Gastroesophageal sphincter (tissue), 4 donors: Measurements from ENCODE around the gene CHMP5. TPM values are rescaled to one million over a fixed set of nuclear protein-coding genes. Genes with fewer than 3 reads are reported as not detected.

Experiments used
- ATAC-seq: fragments of 150-250 bp; one replicate; pipeline ENCODE4 v1.9.1; 2016; ENCODE audit warnings: mild to moderate bottlenecking, moderate library complexity
- H3K27ac ChIP-seq, 4 donors: fragments of 200-600 bp; sonication (generic) in 3 of 4; 1 replicate in 3 of 4; 2 replicates in 1 of 4; pipeline ENCODE4 v1.5.1; 2016 to 2019
- H3K27me3 ChIP-seq: fragments of 200-600 bp; sonication (generic); one replicate; pipeline ENCODE4 v1.5.1; 2019
- H3K36me3 ChIP-seq, 2 donors: fragments of 200-600 bp; sonication (generic); one replicate each; pipeline ENCODE4 v1.5.1; 2019; ENCODE audit warnings: control low read depth in 1 of 2
- H3K4me1 ChIP-seq, 3 donors: fragments of 200-600 bp; sonication (generic); 1 replicate in 2 of 3; 2 replicates in 1 of 3; pipeline ENCODE4 v1.5.1; 2016 to 2019; ENCODE audit warnings: control low read depth in 2 of 3
- H3K4me3 ChIP-seq, 2 donors: fragments of 200-600 bp; sonication (generic); one replicate each; pipeline ENCODE4 v1.5.1; 2019; ENCODE audit warnings: mild to moderate bottlenecking in 1 of 2, moderate library complexity in 1 of 2
- H3K9me3 ChIP-seq, 3 donors: fragments of 200-600 bp; sonication (generic); one replicate each; pipeline ENCODE4 v1.5.1; 2017 to 2019; ENCODE audit warnings: control low read depth in 2 of 3
- EP300 ChIP-seq: sonication (generic); formaldehyde crosslinking; IDR thresholded peaks from one replicate; pipeline ENCODE4 v1.6.1; 2017; ENCODE audit warnings: antibody characterized with exemption, mild to moderate bottlenecking
- POLR2A ChIP-seq, 2 donors: fragments of 450-650 bp; IDR thresholded peaks; one replicate each; pipeline ENCODE4 v1.6.1; 2017; ENCODE audit warnings: antibody characterized with exemption in 2 of 2, mild to moderate bottlenecking in 2 of 2, moderate library complexity in 1 of 2
- POLR2AphosphoS5 ChIP-seq: sonication (generic); formaldehyde crosslinking; IDR thresholded peaks from one replicate; pipeline ENCODE4 v1.6.1; 2017; ENCODE audit warnings: antibody characterized with exemption
- WGBS, 2 donors: methylation state at CpG; one replicate each; pipeline ENCODE4 v1.1.5; 2018; ENCODE audit warnings: low coverage in 1 of 2; 5-methylcytosine and 5-hydroxymethylcytosine counted together
- total RNA-seq, 4 donors: library from RNA; depleted of rRNA; stranded (reverse); fragments of >200 nt; gene quantifications; one replicate each; pipeline ENCODE4 v1.1.0, GENCODE V29; 2016
- TF ChIP-seq, protein P1 (sequence below), 4 experiments: fragments of 200-600 bp in 2 of 4; fragments of 450-650 bp in 2 of 4; sonication (generic) in 1 of 4; IDR thresholded peaks; one replicate each; pipeline ENCODE4 v1.5.1; 2017 to 2019; ENCODE audit warnings: antibody characterized with exemption in 4 of 4, mild to moderate bottlenecking in 2 of 4, moderate library complexity in 2 of 4

Gene CHMP5
- total RNA-seq, 4 donors from 2014 or later = 45.6 to 89.0 (median 59.3) TPM

DNA sequence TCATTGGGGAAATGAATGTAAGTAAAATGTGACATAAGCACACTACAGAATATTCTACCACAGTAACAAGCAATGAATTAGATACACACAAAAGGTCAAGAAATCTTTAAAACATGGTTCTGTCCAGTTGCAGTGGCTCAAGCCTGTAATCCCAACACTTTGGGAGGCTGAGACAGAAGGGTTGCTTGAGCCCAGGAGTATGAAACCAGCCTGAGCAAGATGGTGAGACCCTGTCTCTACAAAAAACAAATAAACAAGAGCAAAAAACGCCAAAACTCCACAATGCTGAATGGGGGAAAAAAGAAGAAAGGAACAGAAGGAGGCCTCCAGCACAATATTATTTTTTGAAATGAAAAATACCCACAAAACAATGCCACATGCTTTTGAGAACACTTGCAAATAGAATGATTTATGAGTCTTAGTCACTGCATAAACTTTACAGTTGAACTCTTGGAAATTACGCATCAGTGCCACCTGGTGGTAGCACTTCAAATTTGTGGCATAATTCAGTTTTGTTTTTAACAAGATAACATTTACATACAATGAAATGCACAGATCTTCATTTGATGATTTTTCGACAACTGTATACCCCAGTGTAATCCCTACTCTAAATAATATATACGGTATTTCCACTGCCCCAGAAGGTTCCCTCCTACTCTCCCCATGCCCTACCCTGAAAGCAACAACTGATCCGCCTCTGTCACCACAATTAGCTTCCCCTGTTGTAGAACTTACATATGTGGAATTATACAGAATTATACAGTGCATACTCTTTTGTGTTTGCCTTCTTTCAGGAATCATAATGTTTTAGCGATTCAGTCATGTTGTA lies 39.3 kb upstream of the CHMP5 start:
- ATAC-seq = peak; percentile 40
- TF ChIP-seq, protein P1, sequence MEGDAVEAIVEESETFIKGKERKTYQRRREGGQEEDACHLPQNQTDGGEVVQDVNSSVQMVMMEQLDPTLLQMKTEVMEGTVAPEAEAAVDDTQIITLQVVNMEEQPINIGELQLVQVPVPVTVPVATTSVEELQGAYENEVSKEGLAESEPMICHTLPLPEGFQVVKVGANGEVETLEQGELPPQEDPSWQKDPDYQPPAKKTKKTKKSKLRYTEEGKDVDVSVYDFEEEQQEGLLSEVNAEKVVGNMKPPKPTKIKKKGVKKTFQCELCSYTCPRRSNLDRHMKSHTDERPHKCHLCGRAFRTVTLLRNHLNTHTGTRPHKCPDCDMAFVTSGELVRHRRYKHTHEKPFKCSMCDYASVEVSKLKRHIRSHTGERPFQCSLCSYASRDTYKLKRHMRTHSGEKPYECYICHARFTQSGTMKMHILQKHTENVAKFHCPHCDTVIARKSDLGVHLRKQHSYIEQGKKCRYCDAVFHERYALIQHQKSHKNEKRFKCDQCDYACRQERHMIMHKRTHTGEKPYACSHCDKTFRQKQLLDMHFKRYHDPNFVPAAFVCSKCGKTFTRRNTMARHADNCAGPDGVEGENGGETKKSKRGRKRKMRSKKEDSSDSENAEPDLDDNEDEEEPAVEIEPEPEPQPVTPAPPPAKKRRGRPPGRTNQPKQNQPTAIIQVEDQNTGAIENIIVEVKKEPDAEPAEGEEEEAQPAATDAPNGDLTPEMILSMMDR (IDR thresholded peaks at IDR 0.05) = peak; percentile 79 to 95 (median 88)
- TF ChIP-seq POLR2A (IDR thresholded peaks at IDR 0.05) (no peak), POLR2AphosphoS5 (peak; percentile 54), EP300 (no peak)
- 21 to 32% methylated on average over 6 of the region's 6 CpGs for WGBS, 2 donors

DNA sequence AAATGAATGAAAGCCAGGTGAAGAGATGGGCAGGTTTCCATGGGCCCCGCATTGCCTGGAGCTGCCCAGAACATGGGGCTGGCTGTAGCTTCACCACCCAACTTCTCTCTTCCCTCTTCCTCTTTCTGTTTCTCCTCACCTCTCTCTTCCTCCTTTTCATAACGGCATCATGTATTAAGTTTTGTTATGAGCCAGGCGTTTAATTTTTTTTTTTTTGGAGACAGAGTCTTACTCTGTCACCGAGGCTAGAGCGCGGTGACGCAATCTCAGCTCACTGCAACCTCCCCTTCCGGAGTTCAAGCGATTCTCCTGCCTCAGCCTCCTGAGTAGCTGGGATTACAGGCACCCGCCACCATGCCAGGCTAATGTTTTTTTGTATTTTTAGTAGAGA lies 37.8 kb upstream of the CHMP5 start:
- Histone ChIP-seq H3K4me1 (peaks cover 0 to 8% (median 0%) of the 10 kb centered on the region in 3 donors), H3K9me3 (no peaks in the 10 kb centered on the region), H3K4me3 (no peak overlapping the region), H3K27me3 (no peaks in the 10 kb centered on the region), H3K36me3 (no peaks in the 10 kb centered on the region), H3K27ac (peak overlapping the region in 1 of 4 donors; percentile 2)
- TF ChIP-seq POLR2A (IDR thresholded peaks at IDR 0.05) (no peak), EP300 (no peak), POLR2AphosphoS5 (no peak)
- TF ChIP-seq, protein P1 (IDR thresholded peaks at IDR 0.05) = no peak
- ATAC-seq = peak; percentile 58
- 84 to 89% methylated on average over 3 to 9 of the region's 10 CpGs for WGBS, 2 donors

More for the DNA sequence above, 39.3 kb upstream of the CHMP5 start:
- no peak overlapping the region for H3K4me3 ChIP-seq
- H3K9me3 ChIP-seq = no peaks in the 10 kb centered on the region
- H3K36me3 ChIP-seq = no peaks in the 10 kb centered on the region
- H3K27ac ChIP-seq = no peak overlapping the region
- H3K27me3 ChIP-seq = no peaks in the 10 kb centered on the region
- peaks cover 0 to 8% (median 0%) of the 10 kb centered on the region in 3 donors for H3K4me1 ChIP-seq

DNA sequence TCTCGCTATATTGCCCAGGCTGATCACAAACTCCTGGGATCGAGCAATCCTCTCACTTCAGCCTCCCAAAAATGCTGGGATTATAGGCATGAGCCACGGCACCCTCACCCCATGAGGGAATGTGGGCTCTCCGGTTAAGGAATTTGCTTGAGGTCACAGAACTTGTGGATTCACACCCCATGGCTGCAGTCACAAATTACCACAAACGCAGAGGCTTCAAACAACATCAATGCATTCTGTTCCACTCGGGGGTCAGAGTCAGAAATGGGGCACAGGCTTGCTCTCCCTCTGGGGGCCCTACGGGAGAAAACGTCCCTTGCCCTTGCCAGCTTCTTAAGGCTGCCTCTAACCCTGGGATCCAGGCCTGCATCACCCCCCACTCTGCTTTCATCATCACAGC lies 37.1 kb upstream of the CHMP5 start:
- H3K36me3 ChIP-seq = no peaks in the 10 kb centered on the region
- no peaks in the 10 kb centered on the region for H3K9me3 ChIP-seq
- TF ChIP-seq POLR2A (IDR thresholded peaks at IDR 0.05) (no peak), POLR2AphosphoS5 (no peak), EP300 (no peak)
- TF ChIP-seq, protein P1 (IDR thresholded peaks at IDR 0.05) = no peak
- WGBS, 2 donors = 68% methylated on average over 4 to 6 of the region's 8 CpGs
- no peak overlapping the region for H3K4me3 ChIP-seq
- no peak overlapping the region for H3K27ac ChIP-seq
- H3K4me1 ChIP-seq = peaks cover 0 to 8% (median 0%) of the 10 kb centered on the region in 3 donors
- H3K27me3 ChIP-seq = no peaks in the 10 kb centered on the region
- no peak for ATAC-seq

DNA sequence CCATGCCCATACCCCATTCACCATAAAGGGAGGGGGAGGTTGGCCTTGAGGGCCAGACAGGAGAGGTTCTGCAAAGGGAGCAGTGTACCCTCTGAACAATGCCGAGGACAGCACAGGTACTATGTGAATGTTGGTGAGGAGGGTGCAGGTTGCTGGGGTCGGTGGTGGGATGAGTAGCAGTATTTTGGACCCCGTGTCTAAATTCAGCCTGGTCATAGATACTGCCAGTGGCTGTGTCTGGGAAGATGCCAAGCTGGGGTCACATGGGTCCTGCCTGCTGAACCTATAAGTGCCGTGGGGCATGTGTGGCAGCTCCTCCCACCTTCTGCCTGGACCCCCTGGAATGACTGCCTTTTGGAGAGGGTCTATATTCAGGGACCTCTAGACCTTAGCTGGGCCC lies 36.2 kb upstream of the CHMP5 start:
- WGBS, 2 donors = 67 to 73% methylated on average over 2 to 3 of the region's 4 CpGs

More for the DNA sequence above, 36.2 kb upstream of the CHMP5 start:
- Histone ChIP-seq H3K9me3 (no peaks in the 10 kb centered on the region), H3K36me3 (no peaks in the 10 kb centered on the region), H3K27me3 (no peaks in the 10 kb centered on the region), H3K4me1 (peaks cover 0 to 8% (median 0%) of the 10 kb centered on the region in 3 donors), H3K27ac (no peak overlapping the region), H3K4me3 (no peak overlapping the region)
- no peak for ATAC-seq
- TF ChIP-seq POLR2AphosphoS5 (no peak), POLR2A (IDR thresholded peaks at IDR 0.05) (no peak), EP300 (no peak)
- TF ChIP-seq, protein P1 (IDR thresholded peaks at IDR 0.05) = no peak
